ENCODE data around the gene TARBP1. TPM values are rescaled to one million over a fixed set of nuclear protein-coding genes. Genes with fewer than 3 reads are reported as not detected.

The TARBP1 gene
- total and polyA plus RNA-seq, 2 of the 13 experiments (the other 11 are each of a cell fraction or from before 2014, with no cell fraction given), result 37.7 to 67.0 TPM

- TF ChIP-seq ZNF512B (CRISPR knock-in tag; IDR thresholded peaks at IDR 0.05; ENCODE audit: borderline replicate concordance), result peak; percentile 44; the same call in 1 of the 2 replicates
- peak; percentile 86 for TF ChIP-seq HNF1B (CRISPR knock-in tag; IDR thresholded peaks at IDR 0.05)
- TF ChIP-seq STAT6 (CRISPR knock-in tag; IDR thresholded peaks at IDR 0.05; ENCODE audit: borderline replicate concordance), result peak; percentile 83
- peak; percentile 98 for TF ChIP-seq ZNF770 (CRISPR knock-in tag; IDR thresholded peaks at IDR 0.05)
- TF ChIP-seq SMAD9 (CRISPR knock-in tag; IDR thresholded peaks at IDR 0.05), result 0 out of 2 replicates have a peak, but pooled peaks have one; percentile 47
- peak; percentile 12; the same call in 1 of the 2 replicates for TF ChIP-seq HOMEZ (CRISPR knock-in tag; IDR thresholded peaks at IDR 0.05; ENCODE audit: low read depth)
- TF ChIP-seq NRL (CRISPR knock-in tag; IDR thresholded peaks at IDR 0.05; ENCODE audit: borderline replicate concordance), result peak; percentile 87
- TF ChIP-seq ZNF503 (CRISPR knock-in tag; IDR thresholded peaks at IDR 0.05), result no peak
- no peak for TF ChIP-seq ZNF367 (CRISPR knock-in tag; IDR thresholded peaks at IDR 0.05; ENCODE audit: borderline replicate concordance)
- peak; percentile 49; the same call in 1 of the 2 replicates for TF ChIP-seq TOPORS (CRISPR knock-in tag; IDR thresholded peaks at IDR 0.05)
- TF ChIP-seq ZNF550 (CRISPR knock-in tag; IDR thresholded peaks at IDR 0.05; ENCODE audit: borderline replicate concordance), result 0 out of 2 replicates have a peak, but pooled peaks have one; percentile 25
Observed at GRCh38 chr1:234373064-234373958, 105.7 kb downstream of the TARBP1 start, which contains the start of gene COA6 (continued).
